ENCODE measurements around the gene TOMM20.

- TF ChIP-seq EZH2phosphoT487 (IDR thresholded peaks at IDR 0.05; ENCODE audit: low read depth), result no peak
- TF ChIP-seq, protein P1, sequence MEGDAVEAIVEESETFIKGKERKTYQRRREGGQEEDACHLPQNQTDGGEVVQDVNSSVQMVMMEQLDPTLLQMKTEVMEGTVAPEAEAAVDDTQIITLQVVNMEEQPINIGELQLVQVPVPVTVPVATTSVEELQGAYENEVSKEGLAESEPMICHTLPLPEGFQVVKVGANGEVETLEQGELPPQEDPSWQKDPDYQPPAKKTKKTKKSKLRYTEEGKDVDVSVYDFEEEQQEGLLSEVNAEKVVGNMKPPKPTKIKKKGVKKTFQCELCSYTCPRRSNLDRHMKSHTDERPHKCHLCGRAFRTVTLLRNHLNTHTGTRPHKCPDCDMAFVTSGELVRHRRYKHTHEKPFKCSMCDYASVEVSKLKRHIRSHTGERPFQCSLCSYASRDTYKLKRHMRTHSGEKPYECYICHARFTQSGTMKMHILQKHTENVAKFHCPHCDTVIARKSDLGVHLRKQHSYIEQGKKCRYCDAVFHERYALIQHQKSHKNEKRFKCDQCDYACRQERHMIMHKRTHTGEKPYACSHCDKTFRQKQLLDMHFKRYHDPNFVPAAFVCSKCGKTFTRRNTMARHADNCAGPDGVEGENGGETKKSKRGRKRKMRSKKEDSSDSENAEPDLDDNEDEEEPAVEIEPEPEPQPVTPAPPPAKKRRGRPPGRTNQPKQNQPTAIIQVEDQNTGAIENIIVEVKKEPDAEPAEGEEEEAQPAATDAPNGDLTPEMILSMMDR (IDR thresholded peaks at IDR 0.05; ENCODE audit: low read depth, low read length), result no peak
Measured at GRCh38 chr1:235136111-235136510, 7.5 kb upstream of the TOMM20 start.

All from OCI-LY3 (cell line).